HPDE6-E6E7 (cell line): ENCODE results near the gene RBM8A.

ENCODE experiments used
- DNase-seq: peaks from one replicate; pipeline ENCODE4 v3.0.0; 2011; ENCODE audit warnings: missing footprints; ENCODE audit errors: extremely low spot score

The RBM8A gene

DNA sequence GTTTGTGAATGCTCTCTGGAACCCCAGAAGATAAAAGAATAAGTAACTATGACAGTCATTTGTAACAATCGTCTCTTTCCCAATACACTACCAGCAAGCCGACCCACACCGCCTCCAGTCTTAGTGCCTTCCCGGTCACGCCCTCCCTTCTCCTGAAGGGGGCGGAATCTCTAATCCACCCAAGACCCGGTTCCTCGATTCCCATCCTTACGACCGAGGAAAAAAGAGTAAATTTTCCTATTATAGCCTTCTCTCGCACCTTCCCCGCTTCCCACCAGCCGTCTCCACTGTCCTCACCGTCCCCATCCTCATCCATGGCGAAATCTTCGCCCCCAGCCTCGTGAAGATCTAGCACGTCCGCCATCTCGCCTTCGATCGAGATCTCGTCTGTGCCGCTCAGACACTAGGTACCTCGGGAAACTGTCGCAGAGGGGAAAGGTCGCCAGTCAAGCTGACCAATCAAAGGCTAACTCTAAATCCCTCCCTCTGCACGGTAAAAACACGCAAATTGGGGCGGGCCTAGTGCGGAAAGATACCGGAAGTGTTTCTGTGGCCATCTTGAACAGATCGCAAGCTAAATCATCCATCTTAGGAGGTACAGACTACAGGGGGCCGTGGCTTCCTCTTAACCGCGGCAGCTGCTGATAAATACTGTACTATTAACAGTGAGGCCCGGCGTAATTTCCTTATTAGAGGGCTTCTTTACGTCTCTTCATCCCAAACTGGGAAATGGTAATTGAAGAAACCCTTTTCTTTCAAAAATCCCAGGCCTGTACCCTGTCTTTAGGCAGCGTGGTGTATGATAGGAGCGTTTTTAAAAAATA is at the start of gene RBM8A:
TSS of gene RBM8A (minus strand) at position 422 of the 824 bp plus-strand sequence. CDS start at position 364, 58 bp downstream.
- DNase-seq = peak; percentile 85

- DNase-seq = no peak
Measured at GRCh38 chr1:145977016-145977415, 49.7 kb upstream of the RBM8A start.

GRCh38 chr1:145975216-145975615 is 47.9 kb upstream of the RBM8A start:
- DNase-seq = no peak

DNA sequence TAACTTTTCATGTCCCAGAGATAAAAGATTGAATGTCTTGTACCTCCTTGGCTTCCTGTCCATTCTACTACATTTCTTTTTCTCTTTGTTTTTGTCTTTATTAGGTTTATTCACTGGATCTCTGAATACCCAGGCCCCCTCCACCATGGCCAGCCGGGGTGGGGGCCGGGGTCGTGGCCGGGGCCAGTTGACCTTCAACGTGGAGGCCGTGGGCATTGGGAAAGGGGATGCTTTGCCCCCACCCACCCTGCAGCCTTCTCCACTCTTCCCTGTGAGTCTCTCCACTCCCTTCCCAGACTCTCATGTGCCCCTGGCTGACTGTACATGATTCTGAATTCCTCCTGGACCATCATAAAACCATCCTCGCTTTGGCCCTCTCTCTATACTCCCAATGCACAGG is 47.4 kb upstream of the RBM8A start:
- DNase-seq = no peak

DNA sequence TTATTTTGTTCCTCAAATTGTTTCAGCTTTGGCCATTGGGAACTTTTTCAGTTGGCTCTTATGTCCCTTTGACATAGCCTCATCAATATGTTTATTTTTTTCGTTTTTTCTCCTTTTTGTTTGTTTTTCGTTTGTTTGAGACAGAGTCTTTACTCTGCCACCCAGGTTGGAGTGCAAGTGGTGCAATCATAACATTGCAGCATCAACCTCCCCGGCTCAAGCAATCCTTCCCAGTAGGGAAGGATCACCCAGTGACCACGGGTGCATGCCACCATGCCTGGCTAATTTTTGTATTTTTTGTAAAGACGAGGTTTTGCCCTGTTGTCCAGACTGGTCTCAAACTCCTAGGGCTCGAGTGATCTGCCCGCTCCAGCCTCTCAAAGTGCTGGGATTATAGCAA is 45.3 kb upstream of the RBM8A start:
- DNase-seq = no peak

GRCh38 chr1:145967288-145967687 is 40.0 kb upstream of the RBM8A start:
- DNase-seq = no peak

DNA sequence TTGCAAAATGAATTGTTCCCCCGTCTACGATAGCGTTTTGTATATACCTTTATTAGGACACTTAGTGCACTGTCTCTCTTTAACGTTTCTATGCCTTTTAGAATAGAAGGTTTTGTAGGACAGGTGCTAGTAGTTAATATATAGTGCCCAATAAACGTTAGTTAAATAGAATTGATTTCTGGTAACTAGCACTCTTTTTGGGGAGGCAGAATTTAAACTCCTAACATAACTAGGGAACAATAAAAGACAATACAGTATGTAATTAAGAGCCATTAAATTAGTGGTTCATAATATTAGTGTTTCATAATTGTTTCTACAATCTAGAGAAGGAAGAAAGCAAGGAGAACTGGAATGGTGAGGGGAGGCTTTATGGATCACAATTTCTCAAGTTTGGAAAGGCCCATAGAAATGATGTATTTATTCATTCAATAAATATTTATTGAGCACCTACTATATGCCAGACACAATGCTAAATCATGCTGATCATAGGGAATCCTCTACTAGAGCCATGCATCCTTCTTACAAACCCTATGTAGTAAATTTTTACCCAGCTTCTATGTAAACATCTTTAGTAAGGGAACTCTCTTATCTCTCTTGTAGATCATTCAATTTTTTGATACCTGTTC is 37.9 kb upstream of the RBM8A start:
- no peak for DNase-seq

DNA sequence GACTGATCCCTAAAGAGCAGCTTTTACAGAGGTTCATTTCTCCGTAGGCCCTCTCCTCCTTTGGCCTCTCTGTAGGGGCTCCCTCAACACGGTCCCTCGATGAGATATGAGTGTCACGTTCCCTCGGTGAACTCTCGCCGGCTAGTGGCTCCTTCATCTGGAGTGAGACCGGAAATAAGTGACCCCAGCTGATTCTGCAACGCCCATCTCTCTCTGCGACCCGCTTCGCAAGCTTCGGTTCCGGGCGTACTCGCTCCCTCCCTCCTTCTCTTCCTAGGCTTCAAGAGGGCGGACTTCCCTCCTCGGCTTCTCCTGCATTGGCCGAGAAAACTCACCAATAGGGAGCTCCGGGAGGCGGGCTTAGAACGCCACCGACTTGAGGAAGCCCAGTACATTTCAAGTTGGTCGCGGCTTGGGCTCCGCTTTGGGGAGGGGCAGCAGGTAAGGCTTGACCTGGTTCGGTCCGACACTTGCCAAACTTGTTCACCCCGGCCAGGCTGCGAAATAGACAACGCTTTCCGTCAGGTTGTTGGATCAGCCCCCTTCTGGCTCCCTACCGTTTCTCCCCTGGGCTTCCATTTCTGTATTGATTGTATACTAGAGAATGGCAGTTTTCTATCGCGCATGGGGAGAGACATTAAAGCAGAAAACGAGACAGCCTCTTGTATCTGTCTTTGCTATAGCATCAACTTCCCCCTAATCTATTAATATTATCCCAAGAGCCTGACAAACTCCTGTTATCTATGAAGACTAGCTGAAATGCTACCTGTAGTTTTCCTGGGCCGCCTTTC is 37.2 kb upstream of the RBM8A start, which contains the start of the genes ANKRD34A and POLR3GL:
TSS of gene ANKRD34A (minus strand) at position 248 of the 791 bp plus-strand sequence. CDS start 2,816 bp downstream, outside the sequence.
TSS of gene POLR3GL (plus strand) at position 363 of the 791 bp plus-strand sequence. CDS start 10,176 bp downstream, outside the sequence.
- DNase-seq = peak; percentile 87

- DNase-seq = no peak
Measured at GRCh38 chr1:145963265-145964019, 36.2 kb upstream of the RBM8A start.

DNA sequence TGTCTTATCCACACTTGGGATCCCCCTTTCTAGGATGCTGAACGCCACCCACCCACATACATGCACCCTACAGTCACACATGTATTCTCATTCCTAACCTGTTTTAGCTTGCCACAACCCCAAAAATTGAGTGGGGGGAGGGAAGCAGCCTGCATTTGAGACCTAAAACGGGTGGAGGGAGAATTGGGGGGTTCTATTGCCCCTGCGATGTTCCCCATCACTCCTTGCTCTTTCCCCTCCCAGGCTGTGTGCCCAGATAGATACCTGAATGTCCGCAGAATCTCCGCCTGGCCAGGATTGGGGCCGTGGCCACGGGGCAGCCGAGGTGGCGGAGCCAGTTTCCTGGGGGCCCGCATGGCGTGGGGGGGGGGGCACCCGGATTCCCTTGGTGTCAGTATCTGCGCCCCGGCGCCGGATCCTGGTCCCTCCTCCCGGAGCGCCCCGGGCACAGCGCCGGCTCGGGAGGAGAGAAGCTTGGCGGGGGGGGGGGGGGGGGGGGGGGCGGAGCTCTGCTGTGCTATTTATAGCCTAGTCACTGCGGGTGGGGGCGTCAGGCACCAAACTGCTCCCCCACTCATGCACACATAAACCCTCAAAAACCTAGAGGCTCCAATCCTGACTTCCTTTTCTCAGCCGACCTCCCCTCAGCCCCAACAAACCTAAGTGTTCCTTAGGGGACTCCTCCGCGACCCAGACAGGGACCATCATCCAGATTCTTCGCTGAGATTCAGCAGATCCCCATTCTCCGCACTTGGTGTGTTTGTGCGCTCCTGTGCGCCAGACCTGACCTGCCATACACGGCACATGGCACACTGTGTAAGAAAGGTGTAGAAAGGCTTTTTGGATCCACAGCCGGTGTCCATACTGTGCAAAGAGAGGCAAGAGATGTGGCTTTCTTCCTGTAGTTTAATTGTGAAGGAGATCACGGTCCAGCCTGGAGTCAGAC is 35.1 kb upstream of the RBM8A start:
- no peak for DNase-seq

DNA sequence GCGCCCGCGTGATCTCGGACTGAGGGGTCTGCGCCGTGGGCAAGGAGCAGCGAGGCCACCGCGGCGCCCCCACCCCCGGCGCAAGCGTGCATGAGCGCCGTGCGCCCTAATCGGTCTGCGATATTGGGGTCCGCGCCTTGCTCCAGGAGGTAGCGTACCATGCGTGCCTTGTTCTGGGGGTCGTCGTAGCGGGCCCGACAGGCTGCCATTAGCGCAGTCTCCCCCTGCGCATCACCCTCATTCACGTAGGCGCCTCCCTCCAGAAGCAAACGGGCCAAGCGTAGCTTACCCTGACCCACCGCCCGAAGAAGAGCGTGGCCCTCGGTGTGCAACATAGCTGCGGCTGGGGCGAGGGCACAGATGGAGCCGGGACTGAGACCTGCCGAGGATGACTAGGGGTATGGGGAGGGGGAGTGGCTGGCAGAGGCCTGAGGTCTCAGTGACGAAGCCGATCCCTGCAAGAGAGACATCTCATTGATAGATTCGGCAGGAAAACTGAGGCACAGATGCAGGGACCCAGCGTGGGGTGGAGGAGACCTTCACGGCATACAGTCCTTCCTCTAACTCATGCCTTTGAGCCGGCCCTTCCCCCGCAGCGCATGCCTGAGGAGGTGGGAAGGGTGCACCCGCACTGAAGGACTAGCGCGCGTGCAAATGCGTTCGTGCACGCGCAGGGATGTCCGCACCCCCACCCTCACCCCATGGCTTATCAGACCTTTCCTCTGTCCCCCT is 34.3 kb upstream of the RBM8A start:
- no peak for DNase-seq

- DNase-seq = no peak
Measured at GRCh38 chr1:145961109-145961424, 33.8 kb upstream of the RBM8A start.

GRCh38 chr1:145960468-145961108 is 33.3 kb upstream of the RBM8A start:
- no peak for DNase-seq

- DNase-seq = no peak
Measured at GRCh38 chr1:145959957-145960467, 32.7 kb upstream of the RBM8A start.

DNA sequence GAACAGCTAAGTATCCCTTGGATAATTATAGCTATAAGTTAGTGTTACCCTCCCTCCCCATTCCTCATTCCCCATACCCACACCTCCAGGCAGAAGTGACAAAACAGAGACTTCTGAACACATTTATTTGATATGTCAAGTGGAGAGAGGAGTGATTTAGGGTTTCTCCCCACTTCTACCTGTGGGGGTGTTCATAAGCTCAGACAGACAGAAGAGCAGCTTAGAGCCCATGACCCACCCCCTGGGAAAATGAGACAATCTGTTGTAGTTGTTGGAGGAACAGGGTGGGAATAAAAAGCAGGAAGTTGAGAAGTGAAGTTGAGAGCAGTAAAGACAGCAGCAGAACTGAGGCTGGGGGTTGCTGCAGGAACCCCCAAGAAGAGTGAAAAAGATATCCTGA is 32.0 kb upstream of the RBM8A start:
- no peak for DNase-seq

DNA sequence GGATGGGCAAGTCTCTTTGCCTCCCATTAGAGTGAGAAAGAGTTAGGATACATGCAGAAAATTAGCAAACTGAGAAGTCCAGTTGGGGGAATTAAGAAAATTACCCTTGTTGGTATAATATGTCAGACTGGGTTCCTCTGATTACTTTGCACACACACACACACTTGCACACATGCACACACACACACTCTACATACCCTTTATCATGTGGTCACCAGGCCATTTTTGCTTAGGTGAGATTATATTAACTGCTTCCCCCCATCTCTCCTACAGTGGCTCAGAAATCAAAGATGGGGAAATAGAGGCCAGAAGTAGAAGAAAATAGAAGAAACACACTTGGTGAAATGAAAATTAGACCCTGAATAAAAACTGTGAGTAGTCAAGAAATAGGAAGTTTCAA is 31.4 kb upstream of the RBM8A start:
- DNase-seq = no peak

DNA sequence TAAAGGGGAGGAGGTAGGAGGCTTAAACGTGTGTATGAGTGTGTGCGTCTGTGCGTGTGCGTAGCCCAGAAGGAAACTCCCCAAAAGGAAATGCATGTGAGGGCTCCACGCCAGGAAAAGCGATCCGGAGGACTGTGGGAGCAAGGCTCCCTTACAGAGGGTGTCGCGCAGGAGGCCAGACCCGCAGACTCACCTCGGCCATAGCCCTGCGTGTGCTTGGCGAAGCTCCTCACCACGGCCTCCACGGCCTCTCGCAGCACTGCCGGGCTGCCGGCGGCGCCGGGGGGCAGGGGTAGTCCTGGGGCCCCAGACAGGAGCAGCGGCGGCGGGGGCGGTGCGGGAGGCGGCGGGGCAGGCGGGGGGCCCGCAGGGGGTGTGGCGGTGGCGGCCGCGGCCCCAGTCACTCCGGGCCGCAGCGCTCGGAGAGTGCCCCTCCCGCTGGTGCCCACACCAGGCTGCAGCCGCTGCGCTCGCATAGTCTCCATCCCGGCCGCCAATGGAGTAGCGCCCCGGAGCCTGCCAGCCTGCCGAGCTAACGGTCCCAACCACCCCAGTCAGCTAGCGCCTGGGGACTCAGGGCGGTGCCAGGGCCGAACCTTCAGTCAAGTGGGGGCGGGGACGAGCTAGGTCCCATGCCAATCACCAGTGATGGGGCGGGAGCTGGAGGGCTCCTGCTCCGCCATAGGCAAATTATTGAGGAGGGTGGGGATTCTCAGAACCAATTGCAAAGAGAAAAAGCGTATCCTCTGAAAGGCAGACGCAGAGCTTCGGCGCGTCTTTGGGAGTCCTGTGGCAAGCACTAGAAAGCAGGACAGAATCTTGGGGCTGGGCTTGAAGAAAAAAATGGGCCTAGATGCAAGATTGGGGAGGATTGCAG is 30.4 kb upstream of the RBM8A start, which contains the start of gene LIX1L:
TSS of gene LIX1L (minus strand) at position 575 of the 877 bp plus-strand sequence. CDS start at position 485, 90 bp downstream.
- peak; percentile 94 for DNase-seq
